Prostate gland (tissue), 2 donors: Measurements from ENCODE around the gene CDYL.
A peak's percentile ranks its signal among the peaks of the same experiment; 100 is the strongest.

ENCODE experiments used
- POLR2AphosphoS5 ChIP-seq: sonication (generic); formaldehyde crosslinking; IDR thresholded peaks from one replicate; pipeline ENCODE4 v1.6.1; 2017; ENCODE audit warnings: antibody characterized with exemption
- TF ChIP-seq, protein P1 (sequence below), 4 experiments: fragments of 200-600 bp in 2 of 4; fragments of 450-650 bp in 2 of 4; sonication (generic) in 2 of 4; IDR thresholded peaks; 1 replicate in 3 of 4; 2 replicates in 1 of 4; pipeline ENCODE4 v1.5.1; 2016 to 2019; ENCODE audit warnings: antibody characterized with exemption in 4 of 4, mild to moderate bottlenecking in 2 of 4, moderate library complexity in 2 of 4

DNA sequence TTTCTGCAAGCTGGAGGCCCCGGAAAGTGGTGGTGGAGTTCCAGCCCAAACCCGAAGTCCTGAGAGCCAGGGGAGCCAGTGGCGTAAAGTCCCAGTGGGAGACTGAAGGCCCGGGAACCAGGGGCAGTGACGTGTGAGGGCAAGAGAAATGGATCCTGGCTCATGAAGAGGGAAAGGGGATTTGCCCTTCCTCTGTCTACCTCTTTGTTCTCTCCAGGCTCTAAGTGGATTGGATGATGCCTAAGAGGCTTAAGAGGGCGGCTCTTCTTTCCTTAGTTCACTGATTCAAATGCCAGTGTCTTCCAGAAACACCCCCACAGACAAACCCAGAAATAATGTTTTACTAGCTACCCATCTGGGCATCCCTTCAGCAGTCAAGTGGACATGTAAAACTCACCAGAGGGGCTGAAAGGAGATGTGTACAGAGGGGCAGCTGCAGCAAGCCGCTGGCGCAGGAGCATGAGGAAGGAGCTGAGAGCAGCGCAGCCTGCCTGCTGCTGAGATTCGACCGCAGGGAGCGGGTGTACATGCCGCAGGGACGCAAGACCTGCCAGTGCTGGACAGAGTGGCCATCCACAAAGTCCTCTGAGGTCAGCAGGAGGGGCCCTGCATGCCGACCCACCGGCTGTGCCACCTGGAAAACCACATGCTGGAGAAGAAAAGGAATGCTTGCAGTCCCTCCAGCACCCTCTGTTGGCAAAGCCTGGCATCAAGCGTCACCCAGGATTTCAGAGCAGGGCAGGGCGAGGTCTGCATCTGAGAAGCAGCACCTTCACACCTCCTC lies 29.5 kb downstream of the CDYL start:
- TF ChIP-seq, protein P1, sequence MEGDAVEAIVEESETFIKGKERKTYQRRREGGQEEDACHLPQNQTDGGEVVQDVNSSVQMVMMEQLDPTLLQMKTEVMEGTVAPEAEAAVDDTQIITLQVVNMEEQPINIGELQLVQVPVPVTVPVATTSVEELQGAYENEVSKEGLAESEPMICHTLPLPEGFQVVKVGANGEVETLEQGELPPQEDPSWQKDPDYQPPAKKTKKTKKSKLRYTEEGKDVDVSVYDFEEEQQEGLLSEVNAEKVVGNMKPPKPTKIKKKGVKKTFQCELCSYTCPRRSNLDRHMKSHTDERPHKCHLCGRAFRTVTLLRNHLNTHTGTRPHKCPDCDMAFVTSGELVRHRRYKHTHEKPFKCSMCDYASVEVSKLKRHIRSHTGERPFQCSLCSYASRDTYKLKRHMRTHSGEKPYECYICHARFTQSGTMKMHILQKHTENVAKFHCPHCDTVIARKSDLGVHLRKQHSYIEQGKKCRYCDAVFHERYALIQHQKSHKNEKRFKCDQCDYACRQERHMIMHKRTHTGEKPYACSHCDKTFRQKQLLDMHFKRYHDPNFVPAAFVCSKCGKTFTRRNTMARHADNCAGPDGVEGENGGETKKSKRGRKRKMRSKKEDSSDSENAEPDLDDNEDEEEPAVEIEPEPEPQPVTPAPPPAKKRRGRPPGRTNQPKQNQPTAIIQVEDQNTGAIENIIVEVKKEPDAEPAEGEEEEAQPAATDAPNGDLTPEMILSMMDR (IDR thresholded peaks at IDR 0.05), result peak in 3 of 4 experiments; percentile 28 to 50 (median 38)
- no peak for TF ChIP-seq POLR2AphosphoS5
